ENCODE data around the gene EEF1G. TPM values are rescaled to one million over a fixed set of nuclear protein-coding genes. Genes with fewer than 3 reads are reported as not detected.
A peak's percentile ranks its signal among the peaks of the same experiment; 100 is the strongest.

Gene EEF1G
- total RNA-seq, 1 experiment from 2014 or later = 1,667 TPM

GRCh38 chr11:62599069-62599696, 25.5 kb upstream of the EEF1G start:
- Mint-ChIP-seq H3K27ac (peak overlapping the region; percentile 34; the same call in 1 of the 2 replicates), H3K36me3 (peaks cover 58% of the 10 kb centered on the region), H3K27me3 (ENCODE audit: low read depth) (peaks cover 19% of the 10 kb centered on the region), H3K4me1 (peaks cover 32% of the 10 kb centered on the region), H3K4me3 (peak overlapping the region; percentile 69), H3K9me3 (no peaks in the 10 kb centered on the region)
- peak; percentile 72 for TF ChIP-seq SP1 (CRISPR knock-in tag; conservative IDR thresholded peaks at IDR 0.05)
- TF ChIP-seq PRRX2 (CRISPR knock-in tag; IDR thresholded peaks at IDR 0.05) = no peak
- no peak; the same call in 1 of the 2 replicates for TF ChIP-seq GABPB1 (CRISPR knock-in tag; IDR thresholded peaks at IDR 0.05)
- TF ChIP-seq, protein P1, sequence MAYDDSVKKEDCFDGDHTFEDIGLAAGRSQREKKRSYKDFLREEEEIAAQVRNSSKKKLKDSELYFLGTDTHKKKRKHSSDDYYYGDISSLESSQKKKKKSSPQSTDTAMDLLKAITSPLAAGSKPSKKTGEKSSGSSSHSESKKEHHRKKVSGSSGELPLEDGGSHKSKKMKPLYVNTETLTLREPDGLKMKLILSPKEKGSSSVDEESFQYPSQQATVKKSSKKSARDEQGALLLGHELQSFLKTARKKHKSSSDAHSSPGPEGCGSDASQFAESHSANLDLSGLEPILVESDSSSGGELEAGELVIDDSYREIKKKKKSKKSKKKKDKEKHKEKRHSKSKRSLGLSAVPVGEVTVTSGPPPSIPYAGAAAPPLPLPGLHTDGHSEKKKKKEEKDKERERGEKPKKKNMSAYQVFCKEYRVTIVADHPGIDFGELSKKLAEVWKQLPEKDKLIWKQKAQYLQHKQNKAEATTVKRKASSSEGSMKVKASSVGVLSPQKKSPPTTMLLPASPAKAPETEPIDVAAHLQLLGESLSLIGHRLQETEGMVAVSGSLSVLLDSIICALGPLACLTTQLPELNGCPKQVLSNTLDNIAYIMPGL (CRISPR knock-in tag; IDR thresholded peaks at IDR 0.05) = no peak
- no peak for TF ChIP-seq ZBTB21 (CRISPR knock-in tag; IDR thresholded peaks at IDR 0.05; ENCODE audit: borderline replicate concordance)
- no peak for TF ChIP-seq ZBTB43 (CRISPR knock-in tag; IDR thresholded peaks at IDR 0.05)
- TF ChIP-seq FOXK1 (CRISPR knock-in tag; IDR thresholded peaks at IDR 0.05) = peak; percentile 34; the same call in 1 of the 2 replicates
- TF ChIP-seq ELF4 (CRISPR knock-in tag; IDR thresholded peaks at IDR 0.05; ENCODE audit: low read depth) = no peak
- no peak for TF ChIP-seq CREM (CRISPR knock-in tag; IDR thresholded peaks at IDR 0.05)
- TF ChIP-seq, protein P2, sequence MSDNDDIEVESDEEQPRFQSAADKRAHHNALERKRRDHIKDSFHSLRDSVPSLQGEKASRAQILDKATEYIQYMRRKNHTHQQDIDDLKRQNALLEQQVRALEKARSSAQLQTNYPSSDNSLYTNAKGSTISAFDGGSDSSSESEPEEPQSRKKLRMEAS (CRISPR knock-in tag; IDR thresholded peaks at IDR 0.05) = no peak
- TF ChIP-seq NFYB (CRISPR knock-in tag; conservative IDR thresholded peaks at IDR 0.05; ENCODE audit: low read depth) = peak; percentile 44
- TF ChIP-seq ESRRA (CRISPR knock-in tag; IDR thresholded peaks at IDR 0.05; ENCODE audit: borderline replicate concordance) = no peak
- TF ChIP-seq, protein P3, sequence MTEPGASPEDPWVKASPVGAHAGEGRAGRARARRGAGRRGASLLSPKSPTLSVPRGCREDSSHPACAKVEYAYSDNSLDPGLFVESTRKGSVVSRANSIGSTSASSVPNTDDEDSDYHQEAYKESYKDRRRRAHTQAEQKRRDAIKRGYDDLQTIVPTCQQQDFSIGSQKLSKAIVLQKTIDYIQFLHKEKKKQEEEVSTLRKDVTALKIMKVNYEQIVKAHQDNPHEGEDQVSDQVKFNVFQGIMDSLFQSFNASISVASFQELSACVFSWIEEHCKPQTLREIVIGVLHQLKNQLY (CRISPR knock-in tag; IDR thresholded peaks at IDR 0.05) = no peak
- no peak for TF ChIP-seq MYBL2 (CRISPR knock-in tag; IDR thresholded peaks at IDR 0.05)
- no peak for TF ChIP-seq USF2 (CRISPR knock-in tag; IDR thresholded peaks at IDR 0.05)
- TF ChIP-seq USF1 (CRISPR knock-in tag; IDR thresholded peaks at IDR 0.05) = no peak
- 0 out of 2 replicates have a peak, but pooled peaks have one; percentile 13 for TF ChIP-seq ETV6 (CRISPR knock-in tag; IDR thresholded peaks at IDR 0.05)
- DNase-seq (ENCODE audit: low spot score) (peak; percentile 94), ATAC-seq (peak; percentile 60)
- POLR2A ChIA-PET = interaction anchor here (0.6 to 3.1 kb wide), 4 partner anchors 7 to 108 kb away, joined by 3 to 53 read pairs (median 6); partner anchors contain the start of genes C11orf98, CSKMT, GNG3 and TUT1
- CTCF ChIA-PET = interaction anchor here (0.6 to 1.3 kb wide), 4 partner anchors 8 to 174 kb away, joined by 3 to 7 read pairs (median 4); partner anchors contain the start of gene EML3

- peaks cover 32% of the 10 kb centered on the region for H3K4me1 Mint-ChIP-seq
- no peak overlapping the region for H3K4me3 Mint-ChIP-seq
- ChIA-PET POLR2A (no interaction called here), CTCF (no interaction called here)
- ATAC-seq (no peak), DNase-seq (ENCODE audit: low spot score) (no peak)
- no peaks in the 10 kb centered on the region; the same call in 1 of the 2 replicates for H3K27me3 Mint-ChIP-seq (ENCODE audit: low read depth)
- peaks cover 61% of the 10 kb centered on the region for H3K36me3 Mint-ChIP-seq
- H3K27ac Mint-ChIP-seq = no peak overlapping the region
- no peaks in the 10 kb centered on the region for H3K9me3 Mint-ChIP-seq
- TF ChIP-seq RELA (CRISPR knock-in tag; IDR thresholded peaks at IDR 0.05; ENCODE audit: borderline replicate concordance) (no peak), RORB (CRISPR knock-in tag; IDR thresholded peaks at IDR 0.05) (no peak), ZNF396 (CRISPR knock-in tag; IDR thresholded peaks at IDR 0.05; ENCODE audit: borderline replicate concordance) (no peak), HMGA2 (CRISPR knock-in tag; IDR thresholded peaks at IDR 0.05) (no peak), NFE2L1 (CRISPR knock-in tag; IDR thresholded peaks at IDR 0.05) (no peak), EMX1 (CRISPR knock-in tag; IDR thresholded peaks at IDR 0.05) (no peak), IRF2 (CRISPR knock-in tag; IDR thresholded peaks at IDR 0.05; ENCODE audit: borderline replicate concordance, low read depth) (no peak), KAT7 (CRISPR knock-in tag; IDR thresholded peaks at IDR 0.05; ENCODE audit: borderline replicate concordance) (no peak), FOXP1 (CRISPR knock-in tag; IDR thresholded peaks at IDR 0.05; ENCODE audit: borderline replicate concordance) (no peak), FOXJ3 (CRISPR knock-in tag; IDR thresholded peaks at IDR 0.05; ENCODE audit: borderline replicate concordance) (no peak)
- TF ChIP-seq, protein P4, sequence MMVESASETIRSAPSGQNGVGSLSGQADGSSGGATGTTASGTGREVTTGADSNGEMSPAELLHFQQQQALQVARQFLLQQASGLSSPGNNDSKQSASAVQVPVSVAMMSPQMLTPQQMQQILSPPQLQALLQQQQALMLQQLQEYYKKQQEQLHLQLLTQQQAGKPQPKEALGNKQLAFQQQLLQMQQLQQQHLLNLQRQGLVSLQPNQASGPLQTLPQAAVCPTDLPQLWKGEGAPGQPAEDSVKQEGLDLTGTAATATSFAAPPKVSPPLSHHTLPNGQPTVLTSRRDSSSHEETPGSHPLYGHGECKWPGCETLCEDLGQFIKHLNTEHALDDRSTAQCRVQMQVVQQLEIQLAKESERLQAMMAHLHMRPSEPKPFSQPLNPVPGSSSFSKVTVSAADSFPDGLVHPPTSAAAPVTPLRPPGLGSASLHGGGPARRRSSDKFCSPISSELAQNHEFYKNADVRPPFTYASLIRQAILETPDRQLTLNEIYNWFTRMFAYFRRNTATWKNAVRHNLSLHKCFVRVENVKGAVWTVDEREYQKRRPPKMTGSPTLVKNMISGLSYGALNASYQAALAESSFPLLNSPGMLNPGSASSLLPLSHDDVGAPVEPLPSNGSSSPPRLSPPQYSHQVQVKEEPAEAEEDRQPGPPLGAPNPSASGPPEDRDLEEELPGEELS (CRISPR knock-in tag; IDR thresholded peaks at IDR 0.05) = no peak
Observed at GRCh38 chr11:62595124-62595523, 21.4 kb upstream of the EEF1G start.

Data from WTC11 (cell line).